SK-N-MC (cell line): ENCODE results near the gene OSTC.

ENCODE experiments used
- EZH2 ChIP-seq: fragments of 200-600 bp; sonication (generic); IDR thresholded peaks from one replicate; pipeline ENCODE4 v1.6.1; 2017; ENCODE audit warnings: antibody characterized with exemption
- POLR2AphosphoS5 ChIP-seq: IDR thresholded peaks from 2 replicates; pipeline ENCODE4 v1.6.1; 2012; ENCODE audit warnings: mild to moderate bottlenecking, low read depth, low read length, borderline replicate concordance

- TF ChIP-seq POLR2AphosphoS5 (no peak), EZH2 (no peak)
Observed at GRCh38 chr4:108690738-108691137, 40.3 kb downstream of the OSTC start.
